SK-N-SH (cell line): Measurements from ENCODE around the gene RELCH. TPM values are rescaled to one million over a fixed set of nuclear protein-coding genes. Genes with fewer than 3 reads are reported as not detected.

Experiments
- CTCF ChIA-PET: fragments of 300-600, 350-600 bp; formaldehyde crosslinking; extraction: SDS; loops from one replicate; lab custom pipeline; 2021; lab: Yijun Ruan, JAX
- POLR2A ChIA-PET: fragments of 350-600 bp; sonication (Branson Sonifier 250); formaldehyde crosslinking; extraction: SDS; loops from one replicate; lab custom pipeline; 2020; ENCODE audit warnings: antibody characterized with exemption, inconsistent platforms; lab: Yijun Ruan, JAX
- DNase-seq: peaks from one replicate; pipeline ENCODE4 v3.0.0; 2012
- H2AFZ ChIP-seq: fragments of 200-600 bp; sonication (generic); 2 replicates; pipeline ENCODE4 v1.8.1; 2016; ENCODE audit warnings: antibody characterized with exemption, mild to moderate bottlenecking, low read depth
- H3F3A ChIP-seq: fragments of 200-600 bp; sonication (generic); replicated peaks from 2 replicates; pipeline ENCODE3; 2016; ENCODE audit warnings: antibody characterized with exemption, mild to moderate bottlenecking; ENCODE audit not compliant: insufficient read depth
- H3K27ac ChIP-seq, 2 experiments: fragments of 200-500 bp in 1 of 2; fragments of 200-600 bp in 1 of 2; sonication (Bioruptor generic) in 1 of 2; sonication (generic), shearing (Covaris generic) in 1 of 2; 2 replicates each; pipeline versions ENCODE4 v1.5.1 to v1.6.1; 2014 to 2016; ENCODE audit warnings: low read depth in 2 of 2, inconsistent platforms in 1 of 2, low read length in 1 of 2, mild to moderate bottlenecking in 1 of 2, mixed read lengths in 1 of 2
- H3K27me3 ChIP-seq: fragments of 200-600 bp; sonication (generic), shearing (Covaris generic); 2 replicates; pipeline ENCODE4 v1.6.1; 2016; ENCODE audit warnings: mixed run types; ENCODE audit not compliant: insufficient read depth
- H3K36me3 ChIP-seq, 2 experiments: fragments of 200-500 bp in 1 of 2; fragments of 200-600 bp in 1 of 2; sonication (Bioruptor generic) in 1 of 2; sonication (generic) in 1 of 2; replicated peaks in 1 of 2; 2 replicates each; pipeline versions ENCODE3 to v1.5.1; 2014 to 2016; ENCODE audit warnings: low read length in 1 of 2, mild to moderate bottlenecking in 1 of 2; ENCODE audit not compliant: insufficient read depth in 2 of 2, control insufficient read depth in 1 of 2
- H3K4me1 ChIP-seq, 2 experiments: fragments of 200-500 bp in 1 of 2; fragments of 200-600 bp in 1 of 2; sonication (Bioruptor generic) in 1 of 2; sonication (generic), shearing (Covaris generic) in 1 of 2; 2 replicates each; pipeline versions ENCODE4 v1.5.1 to v1.6.1; 2014 to 2016; ENCODE audit warnings: low read depth in 1 of 2, low read length in 1 of 2, mixed run types in 1 of 2; ENCODE audit not compliant: insufficient read depth in 2 of 2, control insufficient read depth in 1 of 2
- H3K4me2 ChIP-seq: fragments of 200-600 bp; sonication (generic), shearing (Covaris generic); 2 replicates; pipeline ENCODE4 v1.6.1; 2017; ENCODE audit warnings: mixed run types
- H3K4me3 ChIP-seq, 2 experiments: fragments of 200-500 bp in 1 of 2; fragments of 200-600 bp in 1 of 2; sonication (Bioruptor generic) in 1 of 2; sonication (generic), shearing (Covaris generic) in 1 of 2; 2 replicates each; pipeline versions ENCODE4 v1.5.1 to v1.8.1; 2014 to 2016; ENCODE audit warnings: low read depth in 2 of 2, inconsistent platforms in 1 of 2, low read length in 1 of 2, mild to moderate bottlenecking in 1 of 2, mixed read lengths in 1 of 2, moderate library complexity in 1 of 2
- H3K79me2 ChIP-seq: fragments of 200-600 bp; sonication (generic); 2 replicates; pipeline ENCODE4 v1.8.1; 2017; ENCODE audit warnings: mild to moderate bottlenecking; ENCODE audit not compliant: insufficient read depth
- H3K9ac ChIP-seq: fragments of 200-600 bp; sonication (generic); 2 replicates; pipeline ENCODE4 v1.6.1; 2017; ENCODE audit warnings: mixed run types
- H3K9me2 ChIP-seq: fragments of 200-600 bp; sonication (generic); 2 replicates; pipeline ENCODE4 v1.6.1; 2017; ENCODE audit warnings: mixed run types
- H3K9me3 ChIP-seq: fragments of 200-600 bp; sonication (generic); 2 replicates; pipeline ENCODE4 v1.6.1; 2017; ENCODE audit warnings: mixed run types, mild to moderate bottlenecking, moderate library complexity
- H4K20me1 ChIP-seq: fragments of 200-600 bp; sonication (generic); 2 replicates; pipeline ENCODE4 v1.6.1; 2017; ENCODE audit warnings: mild to moderate bottlenecking, mixed run types; ENCODE audit not compliant: insufficient read depth
- CHD2 ChIP-seq: fragments of 150-350 bp; IDR thresholded peaks from 2 replicates; pipeline ENCODE4 v1.6.1; 2018; ENCODE audit warnings: low read length; ENCODE audit not compliant: partially characterized antibody
- EP300 ChIP-seq, 2 experiments: IDR thresholded peaks; 2 replicates each; pipeline versions ENCODE4 v1.4.0 to v1.6.1; 2012; ENCODE audit warnings: borderline replicate concordance in 1 of 2, low read depth in 1 of 2, low read length in 1 of 2
- FOXJ3 ChIP-seq: sonication (generic); formaldehyde crosslinking; IDR thresholded peaks from 2 replicates; pipeline ENCODE4 v1.5.1; 2020; ENCODE audit warnings: mild to moderate bottlenecking, missing genetic modification reagents
- GATA2 ChIP-seq: sonication (generic); formaldehyde crosslinking; IDR thresholded peaks from 2 replicates; pipeline ENCODE4 v1.5.0; 2020; ENCODE audit warnings: mild to moderate bottlenecking, missing genetic modification reagents
- MEF2A ChIP-seq: IDR thresholded peaks from 2 replicates; pipeline ENCODE4 v1.4.0; 2012; ENCODE audit warnings: low read depth, borderline replicate concordance
- MXI1 ChIP-seq: IDR thresholded peaks from 2 replicates; pipeline ENCODE4 v1.6.1; 2012; ENCODE audit warnings: mild to moderate bottlenecking, low read depth, low read length, improper control_type of control experiment
- NRF1 ChIP-seq: IDR thresholded peaks from 2 replicates; pipeline ENCODE4 v1.6.1; 2012; ENCODE audit warnings: low read depth, mild to moderate bottlenecking, low read length
- PBX3 ChIP-seq: IDR thresholded peaks from 2 replicates; pipeline ENCODE4; 2012
- POLR2AphosphoS5 ChIP-seq: IDR thresholded peaks from 2 replicates; pipeline ENCODE4 v1.6.1; 2012; ENCODE audit warnings: low read depth, low read length
- RAD21 ChIP-seq: IDR thresholded peaks from 2 replicates; pipeline ENCODE4 v1.6.1; 2012; ENCODE audit warnings: mild to moderate bottlenecking, low read length
- RXRA ChIP-seq: IDR thresholded peaks from 2 replicates; pipeline ENCODE4 v1.4.0; 2012; ENCODE audit warnings: low read depth, mild to moderate bottlenecking, borderline replicate concordance
- YY1 ChIP-seq: IDR thresholded peaks from 2 replicates; pipeline ENCODE4 v1.4.0; 2012; ENCODE audit warnings: low read depth, mild to moderate bottlenecking
- WGBS: methylation state at CpG from one replicate; pipeline ENCODE4 v1.1.6; 2017; ENCODE audit warnings: low lambda C conversion rate; 5-methylcytosine and 5-hydroxymethylcytosine counted together
- polyA plus RNA-seq, 3 experiments: library from polyadenylated mRNA; depleted of rRNA; stranded (reverse); fragments of >200 nt; gene quantifications; 2 replicates each; pipeline ENCODE4 v1.2.3, GENCODE V29; 2012
- TF ChIP-seq, protein P1 (sequence below): fragments of 150-350 bp; IDR thresholded peaks from 2 replicates; pipeline ENCODE4 v1.6.1; 2017; ENCODE audit warnings: antibody characterized with exemption, low read length, low read depth, borderline replicate concordance
- TF ChIP-seq, protein P2 (sequence below): IDR thresholded peaks from 2 replicates; pipeline ENCODE4 v1.4.0; 2012; ENCODE audit warnings: low read depth

RELCH gene
- polyA plus RNA-seq, 1 of the 3 experiments (the other 2 are of a cell fraction) = 7.4 TPM

DNA sequence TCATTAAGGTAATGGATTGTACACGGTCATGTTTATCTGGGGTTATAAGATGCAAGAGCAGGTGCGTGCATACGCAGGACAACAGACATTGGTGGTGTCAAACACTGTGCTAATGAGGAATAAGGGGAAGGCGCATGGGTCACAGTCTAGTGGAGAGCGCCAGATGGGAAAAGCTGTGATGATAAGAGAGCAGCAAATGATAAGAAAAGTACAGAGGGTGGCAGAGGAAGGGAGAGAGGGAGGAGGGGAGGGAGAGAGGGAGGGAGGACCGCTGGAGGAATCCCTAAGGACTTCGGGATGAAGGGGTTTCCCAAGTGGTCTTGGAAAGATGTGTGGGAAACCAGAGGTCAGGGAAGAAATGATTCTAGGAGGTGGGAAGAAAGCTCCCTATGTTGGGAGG lies 140.9 kb downstream of the RELCH start:
- H4K20me1 ChIP-seq = no peaks in the 10 kb centered on the region
- no peaks in the 10 kb centered on the region for H3K36me3 ChIP-seq
- TF ChIP-seq RXRA (no peak), CHD2 (no peak), GATA2 (CRISPR knock-in tag) (no peak), FOXJ3 (CRISPR knock-in tag) (no peak), POLR2AphosphoS5 (no peak)
- TF ChIP-seq, protein P1, sequence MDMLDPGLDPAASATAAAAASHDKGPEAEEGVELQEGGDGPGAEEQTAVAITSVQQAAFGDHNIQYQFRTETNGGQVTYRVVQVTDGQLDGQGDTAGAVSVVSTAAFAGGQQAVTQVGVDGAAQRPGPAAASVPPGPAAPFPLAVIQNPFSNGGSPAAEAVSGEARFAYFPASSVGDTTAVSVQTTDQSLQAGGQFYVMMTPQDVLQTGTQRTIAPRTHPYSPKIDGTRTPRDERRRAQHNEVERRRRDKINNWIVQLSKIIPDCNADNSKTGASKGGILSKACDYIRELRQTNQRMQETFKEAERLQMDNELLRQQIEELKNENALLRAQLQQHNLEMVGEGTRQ = no peak
- H2AFZ ChIP-seq = no peak overlapping the region
- CTCF ChIA-PET = no interaction called here
- POLR2A ChIA-PET = no interaction called here
- no peaks in the 10 kb centered on the region for H3K9me2 ChIP-seq
- no peak overlapping the region for H3K9ac ChIP-seq
- H3F3A ChIP-seq = no peaks in the 10 kb centered on the region
- H3K27ac ChIP-seq = no peak overlapping the region
- no peak overlapping the region for H3K4me3 ChIP-seq
- no peaks in the 10 kb centered on the region for H3K27me3 ChIP-seq
- no peak for DNase-seq
- 85% methylated on average over 7 of the region's 7 CpGs for WGBS
- H3K79me2 ChIP-seq = no peaks in the 10 kb centered on the region
- H3K4me2 ChIP-seq = no peak overlapping the region
- H3K4me1 ChIP-seq = peaks cover 8 to 12% of the 10 kb centered on the region in 2 experiments; a peak in 2 of 4 replicates
- H3K9me3 ChIP-seq = no peaks in the 10 kb centered on the region

GRCh38 chr18:62328586-62329525 lies 141.8 kb downstream of the RELCH start:
- H3K4me1 ChIP-seq = peaks cover 8 to 12% of the 10 kb centered on the region in 2 experiments; a peak in 2 of 4 replicates
- TF ChIP-seq NRF1 (no peak), RAD21 (no peak), MXI1 (no peak), MEF2A (no peak), YY1 (no peak), FOXJ3 (CRISPR knock-in tag) (no peak), EP300 (IDR thresholded peaks at IDR 0.05; ENCODE audit: borderline replicate concordance in 1 of 2, low read depth in 1 of 2, low read length in 1 of 2) (no peak), PBX3 (no peak)
- TF ChIP-seq, protein P2, sequence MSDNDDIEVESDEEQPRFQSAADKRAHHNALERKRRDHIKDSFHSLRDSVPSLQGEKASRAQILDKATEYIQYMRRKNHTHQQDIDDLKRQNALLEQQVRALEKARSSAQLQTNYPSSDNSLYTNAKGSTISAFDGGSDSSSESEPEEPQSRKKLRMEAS = no peak
- no peaks in the 10 kb centered on the region for H3K36me3 ChIP-seq
- no peak overlapping the region for H3K9ac ChIP-seq
- no peak overlapping the region for H2AFZ ChIP-seq
- WGBS = 89% methylated on average over 5 of the region's 6 CpGs
- POLR2A ChIA-PET = no interaction called here
- no peak for DNase-seq
- no peaks in the 10 kb centered on the region for H3K9me3 ChIP-seq
- H3K4me2 ChIP-seq = 0 out of 2 replicates have a peak overlapping the region, but pooled peaks have one; percentile 26
- no peaks in the 10 kb centered on the region for H4K20me1 ChIP-seq
- H3K79me2 ChIP-seq = no peaks in the 10 kb centered on the region
- CTCF ChIA-PET = no interaction called here
- H3F3A ChIP-seq = no peaks in the 10 kb centered on the region
- no peaks in the 10 kb centered on the region for H3K9me2 ChIP-seq
- no peak overlapping the region for H3K27ac ChIP-seq
- no peak overlapping the region for H3K4me3 ChIP-seq
- no peaks in the 10 kb centered on the region for H3K27me3 ChIP-seq
